HG03342 (cell line): ENCODE measurements around the gene SERGEF.

Source experiments
- ATAC-seq: cut with Tn5 transposase; IDR thresholded peaks from one replicate; pipeline ENCODE4 v1.9.1; 2021; ENCODE audit warnings: mild to moderate bottlenecking, moderate library complexity; ENCODE audit not compliant: unreplicated experiment

The SERGEF gene

DNA sequence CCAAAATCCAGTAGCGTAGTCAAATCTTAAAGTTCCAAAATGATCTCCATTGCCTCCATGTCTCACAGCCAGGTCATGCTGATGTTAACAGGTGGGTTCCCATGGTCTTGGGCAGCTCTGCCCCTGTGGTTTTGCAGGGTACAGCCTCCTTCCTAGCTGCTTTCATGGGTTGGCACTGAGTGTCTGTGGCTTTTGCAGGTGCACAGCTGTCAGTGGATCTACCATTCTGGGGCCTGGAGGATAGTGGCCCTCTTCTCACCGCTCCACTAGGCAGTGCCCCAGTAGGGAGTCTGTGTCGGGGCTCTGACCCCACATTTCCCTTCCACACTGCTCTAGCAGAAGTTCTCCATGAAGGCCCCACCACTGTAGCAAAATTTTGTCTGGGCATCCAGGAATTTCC, 145.5 kb downstream of the SERGEF start:
- ATAC-seq = no peak

DNA sequence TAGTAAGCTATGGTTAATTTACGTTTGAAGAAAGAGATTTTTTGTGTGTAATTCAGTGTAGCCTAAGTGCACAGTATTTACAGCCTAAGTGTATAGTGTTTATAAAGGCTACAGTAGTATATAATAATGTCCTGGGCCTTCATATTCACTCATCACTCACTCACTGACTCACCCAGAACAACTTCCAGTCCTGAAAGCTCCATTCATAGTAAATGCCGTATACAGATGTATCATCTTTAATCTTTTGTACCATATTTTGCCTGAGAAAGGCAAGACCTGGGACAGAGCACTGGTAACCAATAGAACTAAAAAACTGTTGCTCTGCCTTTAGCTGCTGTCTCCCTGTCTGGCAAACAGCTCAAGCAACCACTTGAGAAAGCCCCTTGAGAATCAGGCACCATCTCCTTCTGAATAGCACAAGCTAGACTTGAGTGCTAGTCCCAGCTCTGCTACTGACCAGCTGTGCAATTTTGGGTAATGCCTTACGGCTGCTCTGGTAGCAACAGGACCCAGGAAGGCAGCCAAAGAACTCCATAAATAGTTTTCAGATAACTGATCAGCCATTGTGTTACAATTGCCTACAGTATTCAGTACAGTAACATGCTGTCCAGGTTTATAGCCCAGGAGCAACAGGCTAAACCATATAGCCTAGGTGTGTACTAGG, 146.9 kb downstream of the SERGEF start:
- no peak for ATAC-seq

DNA sequence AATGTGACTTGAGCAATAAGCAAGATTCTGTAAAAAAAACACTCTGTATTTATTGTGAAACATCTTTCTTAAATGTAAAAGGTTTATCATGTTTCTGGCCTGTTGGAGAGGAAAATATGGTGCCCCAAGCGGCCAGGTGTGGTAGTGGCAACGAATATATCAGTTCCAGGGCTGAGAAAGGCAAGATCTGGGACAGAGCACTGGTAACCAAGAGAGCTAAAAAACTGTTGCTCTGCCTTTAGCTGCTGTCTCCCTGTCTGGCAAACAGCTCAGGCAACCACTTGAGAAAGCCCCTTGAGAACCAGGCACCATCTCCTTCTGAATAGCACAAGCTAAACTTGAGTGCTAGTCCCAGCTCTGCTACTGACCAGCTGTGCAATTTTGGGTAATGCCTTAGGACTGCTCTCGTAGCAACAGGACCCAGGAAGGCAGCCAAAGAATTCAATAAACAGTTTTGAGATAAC, 148.3 kb downstream of the SERGEF start:
- no peak for ATAC-seq

DNA sequence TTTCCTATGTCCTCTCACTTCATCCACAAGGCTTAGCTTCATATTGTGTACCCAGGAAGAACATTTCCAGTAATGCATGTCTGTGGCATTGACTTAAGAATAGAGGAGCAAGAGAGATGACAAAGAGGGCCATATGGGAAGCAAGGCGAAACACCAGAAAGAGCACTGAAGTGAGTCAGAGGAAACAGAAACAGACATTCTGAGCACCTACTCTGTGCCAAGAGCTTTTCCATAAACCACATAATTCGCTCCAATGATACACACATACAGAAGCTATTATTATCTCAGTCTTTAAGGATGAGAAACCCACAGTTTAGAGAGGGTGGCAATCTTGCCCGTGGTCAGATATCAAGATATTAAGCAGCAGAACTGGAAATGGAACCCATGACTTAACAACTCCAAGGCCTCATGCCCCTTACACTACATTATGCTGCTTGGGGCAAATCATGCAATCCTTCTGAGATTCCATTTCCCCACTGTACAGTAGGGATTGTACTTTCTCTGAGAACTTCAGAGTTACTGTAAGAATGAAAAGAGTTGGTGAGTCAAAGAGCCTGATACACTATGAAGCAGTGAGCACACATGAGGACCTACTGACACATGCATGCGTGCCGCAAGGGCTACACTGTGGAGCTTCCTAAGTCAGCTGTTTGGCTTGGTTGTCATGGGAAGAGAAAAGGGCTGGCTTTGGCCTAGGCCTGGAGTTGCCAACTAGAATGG, 151.7 kb downstream of the SERGEF start:
- ATAC-seq = no peak

DNA sequence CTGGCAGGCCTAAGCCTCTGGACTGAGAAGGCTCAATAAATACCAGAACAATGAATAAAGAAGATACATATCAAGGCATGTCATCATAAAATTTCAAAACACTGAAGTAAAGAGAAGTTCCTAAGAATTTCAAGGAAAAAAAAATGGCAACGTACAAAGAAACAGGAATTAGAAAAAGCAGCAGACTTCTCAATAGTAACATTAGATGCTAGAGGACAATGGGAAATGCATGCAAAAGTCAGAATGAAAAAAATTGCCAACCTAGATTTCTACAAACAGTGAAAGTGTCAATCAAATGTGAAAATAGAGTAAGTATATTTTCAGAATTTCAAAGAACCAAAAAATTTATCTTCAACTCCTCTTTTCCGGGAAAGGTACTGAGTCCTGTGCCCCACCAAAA, 153.3 kb downstream of the SERGEF start:
- ATAC-seq = no peak

DNA sequence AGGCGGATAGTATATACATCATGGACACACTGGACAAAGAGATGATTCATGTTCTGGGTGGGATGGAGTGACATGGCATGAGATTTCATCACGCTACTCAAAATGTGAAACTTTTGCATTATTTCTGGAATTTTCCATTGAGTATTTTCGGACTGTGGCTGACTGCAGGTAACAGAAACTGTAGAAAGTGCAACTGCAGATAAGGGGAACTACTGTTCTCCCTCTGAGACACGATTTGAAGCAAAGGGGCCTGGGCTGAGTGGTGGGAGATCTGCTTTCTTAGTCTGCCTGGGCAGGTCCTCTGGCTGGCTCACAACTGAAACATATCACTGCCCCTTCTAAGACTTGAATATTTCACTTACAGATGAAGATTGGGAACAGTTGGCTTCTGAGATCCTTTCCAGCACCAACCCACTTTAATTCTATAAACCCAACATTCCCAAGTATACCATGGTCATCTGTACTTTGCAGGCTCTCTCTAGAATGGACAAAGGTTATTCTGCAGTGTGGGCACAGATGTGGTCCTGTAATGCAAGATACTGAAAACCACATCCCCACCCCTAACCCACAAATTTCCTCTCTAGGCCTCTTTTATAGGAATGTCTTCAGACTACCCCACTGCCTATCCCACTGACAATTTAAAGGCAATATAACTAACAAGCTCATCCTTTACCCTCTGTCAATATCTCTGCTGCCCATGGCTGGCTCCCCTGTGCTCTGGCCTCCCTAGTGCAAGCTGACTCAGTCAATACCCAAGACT, 157.1 kb downstream of the SERGEF start:
- no peak for ATAC-seq

DNA sequence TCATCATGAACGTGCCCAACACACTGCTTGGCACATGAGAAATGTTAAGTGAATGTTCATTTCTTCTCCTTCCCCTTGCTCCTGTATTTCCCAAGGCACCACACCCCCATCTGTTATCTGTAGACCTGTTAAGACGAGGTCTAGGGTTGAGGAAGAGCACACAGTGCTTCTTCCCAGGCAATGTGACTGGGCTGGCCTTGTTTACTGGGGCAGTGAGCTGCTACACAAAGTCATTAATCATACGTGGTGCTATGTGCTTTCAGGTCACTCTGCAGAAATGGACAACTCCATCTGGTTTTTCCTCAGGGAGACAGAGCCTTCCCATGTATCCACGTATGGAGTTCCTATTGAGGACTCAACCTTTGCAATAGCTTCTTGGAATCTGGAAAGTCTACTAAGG, 159.6 kb downstream of the SERGEF start:
- ATAC-seq = no peak

DNA sequence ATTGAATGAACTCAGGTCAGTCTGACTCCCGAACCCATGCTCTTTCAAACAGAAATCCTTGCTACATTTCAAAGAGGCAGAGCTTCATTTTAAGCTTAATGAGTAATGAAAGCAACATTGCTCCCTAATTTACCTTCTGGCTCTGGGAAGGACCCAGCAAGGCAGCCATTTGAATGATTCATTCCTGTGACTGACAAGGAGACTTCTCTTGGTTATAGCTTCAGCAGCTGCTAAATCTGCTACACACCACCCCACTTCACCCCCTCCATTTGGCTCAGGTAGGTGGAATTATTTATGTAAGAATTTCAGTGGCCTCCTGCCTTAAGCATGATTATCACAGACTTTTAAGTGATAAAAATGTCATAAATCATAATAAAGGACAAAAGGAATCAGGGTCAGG, 160.6 kb downstream of the SERGEF start:
- no peak for ATAC-seq

DNA sequence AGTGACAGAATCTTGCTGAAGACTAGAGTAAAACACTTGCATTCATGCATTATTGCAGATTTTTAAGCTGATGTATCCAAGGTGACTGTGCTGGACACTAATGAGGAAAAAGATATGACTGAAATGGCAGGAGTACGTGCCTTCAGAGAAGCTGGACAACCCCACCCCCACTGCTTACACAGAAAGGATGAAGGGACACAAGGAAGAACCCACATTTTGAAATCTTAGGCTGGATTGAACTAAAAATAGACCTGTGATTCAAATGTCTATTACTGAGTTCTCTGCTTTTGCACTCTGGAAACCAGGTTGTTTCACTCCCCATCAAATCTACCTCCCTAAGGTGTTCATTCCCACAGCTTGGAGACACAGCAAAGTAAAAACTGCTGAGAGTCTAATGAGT, 161.2 kb downstream of the SERGEF start:
- no peak for ATAC-seq

DNA sequence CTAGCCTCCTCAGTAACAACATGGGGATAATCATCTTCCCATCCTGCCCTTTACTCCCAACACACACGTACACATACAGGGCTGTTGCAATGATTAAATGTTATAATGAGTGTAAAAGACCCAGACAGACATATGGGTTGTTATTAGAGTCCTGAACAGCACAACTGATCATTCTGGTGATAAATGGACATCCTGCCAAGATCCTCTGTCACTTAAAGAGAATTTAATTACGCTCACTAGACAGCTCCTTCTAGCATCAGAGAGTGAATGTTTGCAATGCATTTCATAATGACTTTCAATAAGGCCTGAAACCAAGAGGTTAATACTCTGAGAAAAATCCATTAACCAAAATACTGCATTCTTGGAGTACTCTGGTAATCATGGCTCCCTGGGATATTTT, 162.5 kb downstream of the SERGEF start:
- no peak for ATAC-seq

DNA sequence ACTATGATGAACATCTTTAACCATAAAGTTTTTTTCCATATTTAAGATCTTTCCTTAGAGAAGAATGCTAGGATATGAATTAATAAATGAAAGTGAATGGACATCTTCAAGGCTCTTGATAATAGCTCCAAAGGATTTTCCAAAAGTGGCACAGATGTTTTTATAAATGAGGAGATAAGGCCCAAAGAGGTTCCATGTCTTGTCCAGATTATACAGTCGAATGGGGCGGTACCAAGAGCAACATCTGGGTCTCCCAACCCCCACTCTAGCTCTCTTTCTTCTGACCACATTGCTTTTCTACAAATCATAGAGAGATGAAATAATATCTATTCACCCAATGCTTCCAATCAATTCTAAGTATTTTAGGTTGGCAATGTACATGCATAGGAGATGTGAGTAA, 164.1 kb downstream of the SERGEF start:
- ATAC-seq = no peak

DNA sequence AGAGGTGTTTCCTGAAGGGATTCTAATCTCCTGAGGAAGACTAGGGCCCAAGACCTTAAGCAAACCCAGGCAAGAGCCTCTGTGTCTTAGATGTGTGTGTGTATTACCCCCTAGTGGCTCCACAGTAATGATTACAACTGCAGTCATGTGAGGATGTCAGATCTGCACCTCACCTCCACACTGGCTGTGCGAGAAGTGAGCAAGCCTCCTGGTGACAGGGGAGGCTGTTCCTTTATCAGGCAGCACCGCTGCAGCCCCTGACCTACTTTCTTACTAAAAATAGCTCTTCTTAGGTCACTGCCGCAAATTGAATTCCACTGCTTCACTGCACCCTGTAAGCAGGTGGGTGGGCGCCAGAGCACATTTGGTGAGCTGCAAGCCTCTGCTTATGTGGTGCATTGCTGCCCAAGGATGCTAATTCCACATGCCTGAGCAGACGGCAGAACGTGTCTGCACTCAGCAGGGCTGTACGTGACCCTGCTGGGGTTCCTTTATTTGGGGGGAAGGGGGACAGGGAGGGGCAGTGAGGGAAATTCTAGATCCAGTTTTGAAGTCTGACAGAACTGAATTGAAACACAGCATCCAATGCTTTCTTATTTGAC, 165.9 kb downstream of the SERGEF start:
- no peak for ATAC-seq

DNA sequence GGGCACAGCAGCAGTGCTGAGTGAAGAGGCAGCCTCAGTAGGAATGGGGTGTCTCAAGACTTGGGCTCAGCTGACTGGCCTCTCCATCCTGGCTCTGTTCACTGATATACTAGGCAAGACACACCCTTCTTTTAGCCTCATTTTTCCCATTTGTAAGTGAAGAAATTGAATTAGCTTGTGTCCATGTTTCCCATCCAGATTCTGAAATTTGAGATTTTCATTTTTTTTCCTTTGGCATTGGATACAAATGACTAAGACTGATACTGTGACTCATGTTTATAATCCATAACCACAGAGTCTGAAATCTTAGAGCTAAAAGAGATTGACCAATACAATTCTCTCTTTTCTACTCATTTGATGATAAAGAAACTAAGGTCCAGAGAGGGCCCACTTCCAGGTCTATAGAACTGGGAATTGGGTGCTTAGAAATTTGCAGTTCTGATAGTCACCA, 167.4 kb downstream of the SERGEF start:
- no peak for ATAC-seq

DNA sequence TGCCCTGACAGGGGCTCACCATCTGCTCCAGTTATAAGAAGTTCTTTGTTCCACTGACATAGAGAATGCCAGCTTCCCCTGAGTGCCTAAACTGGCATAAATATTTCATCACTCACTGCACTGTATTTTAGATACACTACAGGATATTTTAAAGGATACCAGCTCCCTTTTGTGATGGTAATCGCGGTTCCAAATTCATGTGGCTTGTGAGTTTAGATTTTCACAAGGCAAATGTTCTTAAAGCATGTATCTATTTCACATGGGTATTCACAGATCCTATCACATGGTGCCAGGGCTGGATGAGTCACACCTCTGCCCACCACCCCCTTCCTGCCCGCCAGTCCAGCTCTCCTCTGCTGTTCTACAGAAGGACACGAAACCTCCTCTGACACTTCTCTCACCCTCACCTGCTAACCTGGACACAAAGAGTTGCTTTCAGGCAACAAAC, 172.7 kb downstream of the SERGEF start:
- ATAC-seq = no peak

DNA sequence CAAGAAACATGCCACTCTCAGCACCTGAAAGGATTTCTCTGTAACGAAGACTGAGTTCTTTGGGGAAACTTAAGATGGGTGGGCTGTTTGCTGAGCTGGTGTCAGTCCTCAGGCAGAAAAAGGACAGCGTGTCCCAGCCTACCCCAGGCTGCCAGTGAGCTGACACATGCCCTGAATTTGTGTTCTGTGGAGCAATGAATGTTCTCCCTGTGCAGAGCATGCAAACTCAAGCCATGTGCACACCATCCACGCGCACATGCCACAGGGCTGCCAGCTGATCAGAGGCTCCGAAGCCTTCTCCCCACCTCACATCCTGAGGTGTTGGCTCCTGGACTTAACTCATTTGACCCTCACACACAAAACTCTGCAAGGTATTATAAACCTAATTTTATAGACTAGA, 173.4 kb downstream of the SERGEF start:
- no peak for ATAC-seq

DNA sequence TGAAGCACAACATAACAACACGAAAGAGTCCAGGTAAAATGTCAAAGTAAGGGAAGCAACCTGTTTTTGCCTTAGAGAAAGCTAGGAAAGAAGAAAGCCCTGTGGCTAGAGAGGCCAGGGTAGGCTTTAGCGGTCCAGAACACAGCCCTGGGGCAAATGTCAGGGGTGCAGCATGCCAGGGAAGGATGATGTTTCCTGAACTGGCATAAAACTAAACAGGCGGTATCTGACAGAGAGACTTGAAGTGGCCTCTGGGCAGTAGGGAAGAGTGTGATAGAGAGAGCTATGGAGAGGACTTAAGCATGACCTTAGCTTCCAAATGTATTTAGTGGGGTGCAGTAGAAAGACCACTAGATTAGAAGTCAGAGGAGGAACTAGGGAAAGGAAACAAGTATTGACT, 174.7 kb downstream of the SERGEF start:
- ATAC-seq = no peak

DNA sequence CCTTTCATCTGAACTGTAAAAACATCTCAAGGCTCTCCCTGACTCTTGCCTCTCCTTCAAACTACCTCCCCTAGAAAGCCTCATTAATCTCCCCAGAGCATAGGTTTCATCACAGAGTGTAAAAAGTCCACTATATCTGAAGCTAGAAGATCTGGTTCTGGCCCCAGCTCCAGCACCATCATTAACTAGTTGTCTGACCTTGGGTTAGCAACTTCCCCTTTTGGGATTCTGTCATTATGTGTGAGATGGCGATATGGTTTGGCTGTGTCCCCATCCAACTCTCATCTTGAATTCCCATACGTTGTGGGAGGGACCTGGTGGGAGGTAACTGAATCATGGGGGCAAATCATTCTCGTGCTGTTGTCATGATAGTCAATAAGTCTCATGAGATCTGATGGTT, 181.0 kb downstream of the SERGEF start:
- ATAC-seq = no peak

DNA sequence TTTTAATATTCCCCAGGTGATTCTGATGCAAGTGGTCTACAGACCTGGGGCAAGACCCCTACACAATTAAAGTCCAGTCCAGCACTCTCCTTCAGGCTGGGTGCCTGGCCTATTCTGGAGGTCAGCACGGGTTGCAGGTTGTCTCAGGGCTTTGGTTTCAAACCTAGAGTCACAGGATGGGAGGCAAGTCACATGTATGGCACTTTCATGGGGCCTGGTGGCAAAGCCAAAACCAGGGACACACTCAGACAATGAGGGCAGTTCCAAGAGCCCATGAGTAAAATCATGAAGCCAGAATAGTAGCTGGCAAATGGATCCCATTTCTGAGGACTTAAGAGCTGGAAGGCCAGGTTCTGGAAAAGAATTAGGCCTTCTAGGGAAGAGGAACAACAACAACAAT, 181.6 kb downstream of the SERGEF start:
- ATAC-seq = no peak

DNA sequence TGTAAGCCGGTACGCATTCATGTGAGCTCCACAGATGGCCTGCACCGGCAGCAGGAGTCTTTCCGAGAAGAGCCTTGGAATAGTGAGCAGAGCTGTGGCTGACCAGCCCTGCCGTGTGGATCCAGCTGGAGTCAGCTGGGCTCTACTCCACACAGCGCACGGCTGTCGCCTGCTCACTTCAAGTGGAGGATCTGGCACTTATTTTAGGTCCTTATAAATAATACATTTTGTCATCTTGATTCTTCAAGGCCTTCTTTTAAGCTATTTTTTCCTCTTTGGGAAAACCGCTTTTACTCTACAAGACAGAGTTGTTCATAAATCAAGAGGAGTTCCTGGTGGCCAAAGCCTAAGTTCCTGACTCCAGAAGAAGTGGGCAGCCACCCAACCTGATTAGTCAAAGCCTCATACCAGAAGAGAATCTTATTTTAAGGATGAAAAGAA, 184.5 kb downstream of the SERGEF start:
- no peak for ATAC-seq

DNA sequence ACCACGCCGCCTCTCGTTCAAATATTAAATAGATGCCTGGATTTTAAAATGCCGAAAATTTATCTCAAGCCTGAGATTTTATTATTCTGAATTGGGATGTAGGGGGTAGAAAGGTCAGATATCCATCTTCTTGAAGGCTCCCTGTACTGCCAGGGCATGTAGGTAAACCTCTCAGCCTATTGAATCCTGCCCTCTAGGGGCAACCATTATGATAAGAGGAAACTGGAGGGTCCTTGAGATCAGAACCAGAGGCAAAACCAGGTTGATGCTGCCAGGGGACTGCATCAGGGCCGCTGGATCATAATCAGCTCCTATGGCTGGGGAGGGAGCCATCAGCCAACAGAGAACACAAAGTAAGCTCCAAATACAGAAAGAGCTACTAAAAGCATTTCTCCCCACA, 185.8 kb downstream of the SERGEF start:
- ATAC-seq = no peak

DNA sequence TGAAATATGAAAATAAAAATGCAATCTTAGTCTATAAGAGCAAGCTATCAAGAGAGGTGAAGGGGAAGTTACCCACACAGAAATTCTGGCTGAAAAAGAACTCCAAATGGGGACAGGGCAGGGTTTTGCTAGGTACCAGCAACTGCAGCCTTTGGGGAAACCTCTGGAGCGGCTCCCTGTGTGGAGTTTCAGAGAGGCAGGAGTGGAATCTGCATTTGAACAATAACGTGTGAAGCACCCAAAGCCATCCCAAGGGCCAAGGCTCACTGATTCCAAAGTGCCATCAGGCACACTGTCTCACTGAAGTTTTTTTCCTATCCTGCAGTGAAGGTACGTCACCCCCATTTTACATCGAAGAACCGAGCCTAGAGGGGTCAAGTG, 190.5 kb downstream of the SERGEF start:
- ATAC-seq = no peak
